Fibroblast of pulmonary artery (primary cell): Measurements from ENCODE around the gene SLC9A6.
A peak's percentile ranks its signal among the peaks of the same experiment; 100 is the strongest.

Experiments
- DNase-seq: peaks from one replicate; pipeline ENCODE4 v3.0.0-alpha.2; 2010; ENCODE audit warnings: low read depth
- H3K4me3 ChIP-seq: replicated peaks from 2 replicates; pipeline ENCODE4 v1.5.1; 2011; ENCODE audit warnings: low read depth, mild to moderate bottlenecking, control low read depth, low read length, moderate library complexity
- TF ChIP-seq, protein P1 (sequence below): IDR thresholded peaks from 2 replicates; pipeline ENCODE4 v1.5.1; 2011; ENCODE audit warnings: mild to moderate bottlenecking, control low read depth, low read length, inconsistent platforms; ENCODE audit errors: missing control alignments

The SLC9A6 gene

GRCh38 chrX:136035663-136036062 lies 50.4 kb downstream of the SLC9A6 start:
- TF ChIP-seq, protein P1, sequence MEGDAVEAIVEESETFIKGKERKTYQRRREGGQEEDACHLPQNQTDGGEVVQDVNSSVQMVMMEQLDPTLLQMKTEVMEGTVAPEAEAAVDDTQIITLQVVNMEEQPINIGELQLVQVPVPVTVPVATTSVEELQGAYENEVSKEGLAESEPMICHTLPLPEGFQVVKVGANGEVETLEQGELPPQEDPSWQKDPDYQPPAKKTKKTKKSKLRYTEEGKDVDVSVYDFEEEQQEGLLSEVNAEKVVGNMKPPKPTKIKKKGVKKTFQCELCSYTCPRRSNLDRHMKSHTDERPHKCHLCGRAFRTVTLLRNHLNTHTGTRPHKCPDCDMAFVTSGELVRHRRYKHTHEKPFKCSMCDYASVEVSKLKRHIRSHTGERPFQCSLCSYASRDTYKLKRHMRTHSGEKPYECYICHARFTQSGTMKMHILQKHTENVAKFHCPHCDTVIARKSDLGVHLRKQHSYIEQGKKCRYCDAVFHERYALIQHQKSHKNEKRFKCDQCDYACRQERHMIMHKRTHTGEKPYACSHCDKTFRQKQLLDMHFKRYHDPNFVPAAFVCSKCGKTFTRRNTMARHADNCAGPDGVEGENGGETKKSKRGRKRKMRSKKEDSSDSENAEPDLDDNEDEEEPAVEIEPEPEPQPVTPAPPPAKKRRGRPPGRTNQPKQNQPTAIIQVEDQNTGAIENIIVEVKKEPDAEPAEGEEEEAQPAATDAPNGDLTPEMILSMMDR, result no peak
- H3K4me3 ChIP-seq, result no peak overlapping the region
- DNase-seq, result no peak

GRCh38 chrX:136039485-136039884 lies 54.2 kb downstream of the SLC9A6 start:
- DNase-seq, result no peak
- H3K4me3 ChIP-seq, result no peak overlapping the region
- TF ChIP-seq, protein P1, result no peak

- no peak for DNase-seq
- H3K4me3 ChIP-seq, result no peak overlapping the region
- TF ChIP-seq, protein P1, result no peak
Measured at GRCh38 chrX:136039968-136040367, 54.7 kb downstream of the SLC9A6 start.

DNA sequence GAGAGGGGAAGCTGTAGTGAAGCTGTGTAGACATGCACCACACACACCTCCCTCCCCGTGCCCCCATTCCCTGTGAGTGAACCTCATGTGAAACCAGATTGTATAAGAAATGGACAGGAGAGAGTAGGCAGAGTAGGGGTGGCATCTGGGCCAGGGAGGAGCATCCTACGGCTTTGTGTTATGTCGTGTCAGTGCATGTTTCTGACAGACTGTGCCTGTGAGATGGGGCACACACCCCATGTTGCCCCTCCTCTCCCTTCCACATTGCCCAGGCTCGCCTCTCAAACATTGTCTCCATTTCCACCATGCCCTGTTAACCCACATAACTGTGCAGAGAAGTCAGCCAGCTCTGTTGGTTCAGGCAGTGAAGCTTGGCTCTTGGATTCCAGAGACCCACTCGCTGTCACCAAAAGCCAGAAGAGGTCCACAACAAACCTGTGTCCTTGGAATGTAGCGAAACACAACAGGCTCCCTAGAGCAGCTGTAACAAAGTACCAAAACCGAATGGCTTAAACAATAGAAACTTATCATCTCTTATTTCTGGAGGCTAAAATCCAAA lies 56.1 kb downstream of the SLC9A6 start:
- DNase-seq, result no peak
- H3K4me3 ChIP-seq, result no peak overlapping the region
- TF ChIP-seq, protein P1, result no peak

GRCh38 chrX:136045008-136045407 lies 59.8 kb downstream of the SLC9A6 start:
- no peak for DNase-seq
- no peak overlapping the region for H3K4me3 ChIP-seq
- TF ChIP-seq, protein P1, result no peak

- peak; percentile 41 for DNase-seq
- H3K4me3 ChIP-seq, result no peak overlapping the region
- TF ChIP-seq, protein P1, result no peak
Measured at GRCh38 chrX:136046295-136047015, 61.2 kb downstream of the SLC9A6 start.
